Inflammatory macrophage (primary cell): ENCODE data around the gene TRPM5.

Source experiments
- DNase-seq, 2 donors: peaks; one replicate each; pipeline ENCODE4 v3.0.0-alpha.2; 2020 to 2022
- total RNA-seq, 18 experiments: gene quantifications; one replicate each; lab custom pipeline; 2026; ENCODE audit warnings: mixed read lengths in 6 of 18, inconsistent platforms in 2 of 18; lab: John Stamatoyannopoulos, UW

TRPM5 gene
- 0 to 0.10 (median 0) reads per million in 18 experiments for total RNA-seq

DNA sequence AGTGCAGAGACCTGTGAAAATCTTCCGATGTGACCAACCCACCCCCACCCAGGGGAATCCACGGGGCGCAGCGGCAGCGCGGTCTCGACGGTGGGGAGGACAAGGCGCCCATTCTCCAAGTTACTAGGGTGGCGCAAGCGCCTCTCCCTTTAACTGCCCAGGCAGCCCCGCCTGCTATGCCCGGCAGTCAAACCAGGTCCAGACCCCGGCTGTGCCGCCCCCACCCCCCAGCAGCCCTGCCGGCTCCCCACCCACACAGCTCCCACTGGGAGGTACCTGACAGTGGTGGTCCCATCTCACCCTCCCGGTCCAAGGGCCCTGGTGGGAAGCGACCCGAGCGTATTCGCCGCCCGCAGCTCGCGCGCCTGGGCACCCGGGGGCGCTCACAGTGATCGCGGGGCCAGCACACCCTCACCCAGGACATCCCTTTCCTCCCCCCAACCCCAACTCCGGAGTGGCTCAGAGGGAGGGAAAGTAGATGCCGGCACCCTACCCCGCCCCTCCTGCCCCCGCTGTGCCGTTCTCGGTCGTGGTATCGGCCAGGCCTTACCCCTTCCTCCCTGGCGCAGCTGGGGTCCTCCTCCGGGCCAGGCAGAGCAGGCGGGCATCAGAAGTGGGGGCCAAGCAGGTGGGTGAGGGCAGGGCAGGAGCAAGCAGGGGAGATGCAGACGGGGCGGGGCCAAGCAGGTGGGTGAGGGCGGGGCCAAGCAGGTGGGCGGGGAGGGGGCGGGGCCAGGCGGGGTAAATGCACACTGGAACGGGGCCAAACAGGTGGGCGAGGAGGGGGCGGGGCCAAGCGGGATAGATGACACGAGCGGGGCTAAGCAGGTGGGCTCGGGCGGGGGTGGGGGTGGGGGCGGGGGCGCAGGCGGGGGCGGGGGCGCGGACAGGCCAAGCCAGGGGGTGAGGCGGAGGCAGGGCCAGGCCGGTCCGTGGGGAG is at the start of gene TRPM5:
TRPM5 (minus strand) TSS at position 634 of the 940 bp plus-strand sequence. CDS start 21,478 bp downstream, outside the sequence.
- DNase-seq, result no peak

DNA sequence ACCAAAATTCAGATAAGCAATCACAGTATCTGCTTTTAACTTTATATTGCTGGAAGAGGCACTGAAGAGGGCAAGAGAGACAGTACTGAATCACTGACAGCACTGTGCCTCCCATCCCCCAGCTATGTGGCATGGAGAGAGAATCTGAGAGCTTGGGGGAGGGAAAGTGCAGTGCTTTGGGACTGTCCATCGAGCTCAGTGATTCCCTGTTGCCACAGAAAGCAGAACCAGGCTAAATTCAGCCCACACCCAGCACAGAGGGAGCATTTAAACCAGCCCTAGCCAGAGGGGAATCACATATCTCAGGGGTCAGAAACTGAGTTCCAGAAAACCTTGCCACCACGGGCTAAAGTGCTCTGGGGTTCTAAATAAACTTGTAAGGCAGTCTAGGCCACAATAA is 44.8 kb upstream of the TRPM5 start:
- peak in 1 of 2 donors; percentile 21 for DNase-seq

GRCh38 chr11:2488004-2488403 is 43.7 kb upstream of the TRPM5 start:
- DNase-seq, result no peak

DNA sequence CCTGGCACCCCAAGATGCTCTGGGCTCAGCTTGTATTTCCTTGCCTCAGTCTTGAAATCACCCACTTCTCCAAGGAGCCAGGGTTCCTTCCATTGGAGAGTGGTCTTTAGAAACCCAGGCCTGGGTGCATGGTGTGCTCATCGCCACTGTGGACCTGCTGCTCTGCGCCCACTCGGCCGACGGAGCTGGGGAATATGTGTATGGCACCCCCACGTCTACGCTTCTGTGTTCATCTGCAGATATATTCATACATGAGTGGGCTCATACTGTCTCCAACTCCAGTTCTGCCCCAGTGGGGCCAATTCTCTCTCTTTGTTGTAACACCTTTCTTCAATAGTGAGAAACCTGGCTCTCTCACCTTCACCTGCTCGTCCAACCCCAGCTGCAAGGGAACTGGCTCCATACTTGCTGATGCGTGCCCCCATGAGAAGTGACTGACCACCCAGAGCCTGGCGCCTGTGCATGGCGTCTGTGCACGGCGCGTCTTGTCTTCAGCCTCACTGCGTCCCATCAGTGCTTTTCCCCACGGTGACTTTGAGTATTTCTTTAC is 40.3 kb upstream of the TRPM5 start:
- DNase-seq, result no peak

- DNase-seq, result no peak
Observed at GRCh38 chr11:2483426-2483825, 39.1 kb upstream of the TRPM5 start.

DNA sequence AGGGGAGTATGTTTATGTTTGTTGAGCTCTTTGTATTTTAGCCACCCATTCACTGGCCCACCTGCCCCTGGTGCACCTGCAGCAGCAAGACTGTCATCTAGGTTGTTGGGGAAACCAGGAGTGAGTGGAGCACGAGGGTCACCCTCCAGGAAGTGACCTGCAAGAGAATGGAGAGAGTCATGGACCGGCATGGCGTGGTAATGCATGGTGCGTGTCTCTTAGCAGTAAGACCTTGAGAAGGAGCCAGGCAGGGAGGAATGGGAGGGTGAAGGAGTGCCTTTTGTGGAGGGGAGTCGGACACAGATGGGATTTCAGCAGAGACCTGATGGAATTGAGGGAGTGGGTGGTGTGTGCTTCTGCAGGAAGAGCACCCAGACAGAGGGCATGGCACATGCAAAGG is 38.4 kb upstream of the TRPM5 start:
- DNase-seq, result no peak

GRCh38 chr11:2482204-2482603 is 37.9 kb upstream of the TRPM5 start:
- peak; percentile 22 to 30 for DNase-seq

DNA sequence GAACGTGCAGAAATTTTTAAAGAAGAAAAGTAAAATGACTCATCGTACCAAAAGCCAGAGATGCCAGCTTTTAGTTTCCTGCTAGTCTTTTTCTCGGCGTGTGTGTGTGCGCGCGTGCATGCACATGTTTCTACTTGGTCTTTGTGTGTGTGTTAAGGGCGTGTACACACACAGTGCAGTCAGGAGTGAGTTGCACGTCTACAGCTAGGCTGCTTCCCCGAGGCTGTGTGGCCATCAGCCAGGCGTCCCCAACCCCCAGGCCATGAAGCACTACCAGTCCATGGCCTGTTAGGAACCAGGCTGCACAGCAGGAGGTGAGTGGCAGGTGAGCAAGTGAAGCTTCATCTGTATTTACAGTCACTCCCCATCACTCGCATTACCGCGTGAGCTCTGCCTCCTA is 36.9 kb upstream of the TRPM5 start:
- DNase-seq, result peak in 1 of 2 donors; percentile 21

DNA sequence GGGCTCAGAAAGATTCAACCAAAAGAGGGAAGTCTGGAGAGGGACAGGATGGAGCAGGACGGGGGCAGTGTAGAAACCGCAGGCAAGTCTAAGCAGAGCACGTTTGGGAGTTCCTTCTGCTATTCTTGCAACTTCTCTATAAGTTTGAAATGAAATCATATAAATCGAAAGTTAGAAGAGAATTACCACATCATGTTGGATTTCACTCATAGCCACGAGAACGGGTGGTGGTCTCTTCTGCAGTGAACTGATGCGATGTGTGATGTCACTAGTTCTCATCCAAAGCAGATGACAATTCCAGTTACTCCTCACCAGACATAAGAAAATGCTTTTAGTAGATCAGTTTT is 36.5 kb upstream of the TRPM5 start:
- peak; percentile 95 to 98 for DNase-seq

- peak; percentile 15 to 39 for DNase-seq
Observed at GRCh38 chr11:2480067-2480873, 36.0 kb upstream of the TRPM5 start.

DNA sequence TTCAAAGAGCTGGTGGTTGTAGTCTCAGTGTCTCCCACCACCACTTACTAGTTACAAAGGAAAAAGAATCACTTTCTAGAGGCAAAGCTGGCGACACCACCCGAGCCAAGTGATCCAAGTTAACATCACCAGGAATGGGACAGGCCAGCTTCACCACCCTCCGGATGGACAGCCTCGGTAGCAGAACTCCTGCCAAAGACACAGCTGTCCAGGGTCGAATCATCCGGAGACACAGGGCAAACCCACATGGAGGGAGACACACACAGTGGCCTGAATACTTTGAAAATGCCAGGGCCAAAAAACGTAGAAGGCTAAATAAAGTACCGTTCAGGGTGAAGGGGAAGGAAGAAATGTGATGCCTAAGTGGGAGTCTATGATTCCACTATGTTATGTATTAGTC is 33.6 kb upstream of the TRPM5 start:
- no peak for DNase-seq

DNA sequence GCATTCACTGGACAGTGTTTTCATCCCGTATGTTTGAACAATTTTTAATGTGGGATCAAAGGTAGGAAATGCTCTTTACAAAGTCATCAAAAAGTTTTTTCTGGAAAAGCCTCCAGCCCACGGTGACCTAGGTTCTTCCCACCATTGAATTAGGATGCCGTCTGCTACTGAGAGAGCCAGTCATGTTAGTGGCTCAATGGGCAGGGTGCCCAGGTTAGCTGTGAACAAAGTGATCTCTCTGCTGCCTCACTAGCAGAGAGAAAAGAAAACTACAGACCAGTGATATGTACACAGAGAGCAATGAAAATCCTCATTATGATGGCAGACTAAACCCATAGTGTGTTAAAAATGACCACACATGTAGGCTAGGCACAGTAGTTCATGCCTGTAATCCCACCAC is 32.9 kb upstream of the TRPM5 start:
- DNase-seq, result no peak

DNA sequence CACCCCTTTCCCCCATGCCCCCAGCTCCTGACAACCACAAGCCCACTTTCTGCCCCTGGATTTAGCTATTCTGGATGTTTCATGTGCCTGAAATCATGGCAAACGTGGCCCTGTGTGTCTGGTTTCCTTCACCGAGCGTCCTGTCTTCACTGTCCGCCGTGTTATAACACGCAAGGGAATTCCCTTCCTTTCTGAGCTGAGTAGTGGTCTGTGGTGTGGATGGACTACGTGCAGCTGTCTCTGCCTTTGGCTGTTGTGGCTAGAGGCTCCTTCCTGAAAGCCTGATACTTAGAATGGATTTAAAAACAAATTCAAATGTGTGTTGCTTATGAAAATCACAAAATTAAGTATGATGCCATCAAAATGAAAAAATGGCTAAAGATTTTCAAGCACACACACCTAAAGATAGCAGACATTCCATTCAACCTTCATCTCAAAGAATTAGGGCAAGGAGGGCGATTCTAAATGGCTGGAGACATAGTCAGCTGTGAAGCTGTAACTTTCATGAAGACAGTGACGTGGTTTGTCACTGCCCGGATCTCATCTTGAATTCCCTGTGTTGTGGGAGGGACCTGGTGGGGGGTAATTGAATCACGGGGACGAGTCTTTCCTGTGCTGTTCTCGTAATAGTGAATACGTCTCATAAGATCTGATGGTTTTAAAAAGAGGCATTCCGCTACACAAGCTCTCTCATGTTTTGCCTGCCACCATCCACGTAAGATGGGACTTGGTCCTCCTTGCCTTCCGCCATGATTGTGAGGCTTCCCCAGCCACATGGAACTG is 31.0 kb upstream of the TRPM5 start:
- DNase-seq, result no peak

DNA sequence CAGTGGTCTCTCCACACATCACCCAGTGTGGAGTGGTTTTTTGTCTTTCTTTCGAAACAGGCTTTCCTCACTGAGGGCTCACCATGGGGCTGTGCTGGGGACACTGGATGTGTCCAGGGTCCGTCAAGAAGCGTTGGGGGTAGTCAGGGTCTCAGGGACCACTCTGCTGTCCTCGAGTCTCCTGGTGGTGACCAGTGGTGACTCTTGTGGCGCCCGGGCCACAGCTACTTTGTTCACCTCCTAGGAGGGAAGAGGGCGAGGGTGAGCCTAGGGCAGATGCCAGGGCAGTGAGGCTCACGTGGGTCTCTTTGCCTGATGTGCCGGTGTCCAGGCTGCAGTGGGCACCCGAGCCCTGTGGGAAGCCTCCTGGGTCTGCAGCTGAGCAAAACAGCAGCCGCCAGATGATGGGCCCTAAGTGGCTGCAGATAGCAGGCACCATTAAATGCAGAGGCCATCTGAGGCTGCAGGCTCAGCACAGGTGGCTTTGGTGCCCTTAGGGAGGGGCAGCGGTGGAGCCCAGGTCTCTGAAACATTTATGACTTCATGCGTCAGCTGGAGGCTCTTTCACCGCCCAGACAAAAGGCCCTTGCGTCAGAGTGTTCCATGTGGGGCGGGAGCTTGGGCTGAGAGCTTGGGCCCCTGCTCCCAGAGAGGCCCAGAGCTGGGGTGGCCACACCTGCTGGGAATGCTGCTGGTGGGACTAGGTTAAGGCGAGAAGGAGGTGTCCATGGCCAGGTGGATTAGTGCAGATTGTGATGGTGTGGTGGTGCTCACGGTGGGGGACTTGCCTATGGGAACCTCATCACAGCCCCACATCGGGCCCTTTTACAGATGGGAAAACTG is 30.0 kb upstream of the TRPM5 start:
- no peak for DNase-seq

DNA sequence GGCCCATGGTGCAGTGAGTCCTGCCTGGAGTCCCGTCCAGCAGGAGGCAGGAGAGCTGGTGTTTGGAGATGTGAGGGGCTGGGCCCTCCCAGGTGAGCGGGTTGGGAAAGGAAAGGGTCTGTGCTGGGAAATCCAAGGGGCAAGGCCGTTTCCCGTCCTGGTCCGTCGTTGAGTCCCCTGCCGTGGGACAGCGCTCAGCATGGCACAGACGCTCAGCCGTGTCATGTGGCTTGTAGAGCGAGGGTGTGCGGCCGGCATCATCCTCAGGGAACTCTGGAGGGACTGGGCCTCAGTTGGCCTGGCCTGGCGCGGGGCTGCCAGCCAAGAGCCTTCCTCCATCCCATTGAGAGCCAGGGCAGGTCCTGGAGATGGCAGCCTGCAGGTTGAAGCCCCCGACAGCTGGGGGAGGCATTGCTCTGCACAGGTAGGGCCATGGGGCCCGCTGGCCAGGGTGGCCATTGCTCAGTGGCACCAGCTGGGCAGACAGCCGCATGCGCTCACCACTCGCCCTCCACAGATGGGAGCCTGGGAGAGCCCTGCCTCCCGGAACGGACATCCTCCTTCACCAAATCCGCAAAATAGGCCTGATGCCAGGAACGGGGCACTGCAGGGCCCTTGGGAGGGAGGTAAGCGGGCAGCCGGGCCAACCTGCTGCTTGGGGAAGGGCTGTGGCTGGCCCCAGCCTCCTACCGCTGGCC is 29.2 kb upstream of the TRPM5 start:
- DNase-seq, result no peak

DNA sequence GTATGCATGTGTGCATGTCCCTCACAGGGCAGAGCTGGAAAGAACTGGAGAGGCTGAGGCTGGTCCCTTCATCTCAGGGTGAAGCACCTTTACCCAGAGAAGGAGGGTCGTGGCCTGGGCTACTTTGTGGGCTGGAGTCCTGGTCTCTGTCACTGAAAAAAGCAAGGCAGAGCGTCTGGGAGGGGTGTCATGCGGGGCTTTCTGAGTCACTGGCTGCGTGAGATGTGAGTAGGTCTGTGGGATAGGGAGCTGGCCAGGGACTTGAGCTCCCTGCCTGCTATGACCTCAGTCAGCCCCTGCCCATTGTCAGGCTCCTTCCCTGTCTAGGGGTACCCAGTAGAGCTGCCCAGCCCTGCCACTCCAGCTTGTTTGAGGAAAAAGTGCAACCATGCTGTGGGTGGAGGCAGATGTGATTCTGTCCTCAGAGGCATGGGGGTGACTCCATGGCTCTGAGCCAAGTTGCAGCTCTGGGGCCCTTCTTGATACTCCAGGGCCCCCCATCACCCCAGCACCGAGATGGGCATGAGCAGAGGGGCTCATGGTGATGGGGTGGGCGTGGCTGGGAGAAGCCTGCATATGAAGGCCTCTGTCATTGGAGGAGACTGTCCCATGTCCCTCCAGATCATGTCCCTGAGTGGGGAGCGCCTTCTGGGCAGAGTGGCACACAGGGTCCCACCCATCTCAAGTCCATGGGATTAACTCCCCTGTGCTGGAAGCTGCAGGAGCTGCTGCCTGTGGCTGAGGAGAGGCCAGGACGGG is 28.3 kb upstream of the TRPM5 start:
- DNase-seq, result peak in 1 of 2 donors; percentile 10

GRCh38 chr11:2471804-2472096 is 27.4 kb upstream of the TRPM5 start:
- no peak for DNase-seq

DNA sequence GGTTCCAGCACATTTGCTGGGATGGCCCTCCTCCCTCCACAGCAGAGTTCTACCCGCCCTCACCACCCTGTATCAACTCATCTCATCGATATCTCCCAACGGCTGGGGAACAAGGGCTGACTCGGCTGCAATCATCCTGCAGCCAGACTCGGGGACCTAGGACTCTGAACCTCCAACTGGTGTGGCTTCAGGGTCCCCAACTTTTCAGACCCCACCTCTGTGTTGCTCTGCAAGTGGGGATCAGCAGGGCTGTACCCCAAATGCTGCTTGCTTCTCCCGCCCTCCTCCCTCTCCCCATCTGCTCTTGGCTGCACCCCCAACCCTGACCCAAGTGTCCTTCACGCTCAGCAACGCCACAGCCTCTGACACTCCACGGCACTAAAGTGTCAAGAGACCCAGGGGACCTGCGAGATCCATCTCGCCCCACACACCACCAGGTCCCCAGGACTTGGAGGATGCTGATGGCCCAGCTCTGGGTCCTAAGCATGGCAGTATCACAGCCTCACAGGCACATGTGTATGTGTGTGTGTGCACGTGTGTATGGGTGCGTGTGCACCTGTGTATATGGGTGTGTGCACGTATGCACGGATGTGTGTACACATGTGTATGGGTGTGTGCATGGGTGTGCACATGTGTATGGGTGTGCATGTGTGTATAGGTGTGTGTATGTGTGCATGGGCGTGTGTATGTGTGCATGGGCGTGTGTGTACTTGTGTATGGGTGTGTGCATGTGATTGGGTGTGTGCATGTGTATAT is 26.9 kb upstream of the TRPM5 start:
- no peak for DNase-seq

DNA sequence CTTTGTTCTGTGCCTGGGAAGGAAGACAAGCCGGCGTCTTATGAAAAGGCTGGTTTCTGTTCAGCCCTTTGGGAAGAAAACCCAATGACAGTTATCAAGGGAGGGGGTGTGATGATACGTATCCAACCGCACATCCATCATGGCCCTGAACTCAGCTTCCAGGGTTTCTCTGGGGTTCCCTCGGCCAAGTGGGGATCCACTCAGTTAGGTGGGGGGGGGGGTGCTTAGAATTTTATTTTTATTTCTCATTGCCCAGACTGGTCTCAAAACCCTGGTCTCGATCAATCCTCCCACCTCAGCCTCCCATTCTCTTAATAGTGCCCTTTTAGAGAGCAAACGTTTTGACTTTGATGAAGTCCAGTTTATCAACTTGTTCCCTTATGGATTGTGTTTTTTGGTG is 26.2 kb upstream of the TRPM5 start:
- DNase-seq, result no peak
